Limb (tissue), 2 donors: Measurements from ENCODE around the gene AKAP9.
"Not testable (repeated sequence)": the region's sequence is repeated elsewhere in the genome, so short reads cannot be mapped to it uniquely, and the experiment has no call there.

ENCODE experiments used
- DNase-seq, 2 donors: peaks; one replicate each; pipeline ENCODE4 v3.0.0-alpha.2; 2016; ENCODE audit errors: extremely low spot score in 2 of 2

AKAP9 gene

GRCh38 chr7:91940572-91941341 lies at the start of gene AKAP9:
Gene AKAP9 (plus strand): TSS chr7:91940862. CDS start chr7:91941100, 238 bp downstream.
- DNase-seq = peak; percentile 77 to 92

DNA sequence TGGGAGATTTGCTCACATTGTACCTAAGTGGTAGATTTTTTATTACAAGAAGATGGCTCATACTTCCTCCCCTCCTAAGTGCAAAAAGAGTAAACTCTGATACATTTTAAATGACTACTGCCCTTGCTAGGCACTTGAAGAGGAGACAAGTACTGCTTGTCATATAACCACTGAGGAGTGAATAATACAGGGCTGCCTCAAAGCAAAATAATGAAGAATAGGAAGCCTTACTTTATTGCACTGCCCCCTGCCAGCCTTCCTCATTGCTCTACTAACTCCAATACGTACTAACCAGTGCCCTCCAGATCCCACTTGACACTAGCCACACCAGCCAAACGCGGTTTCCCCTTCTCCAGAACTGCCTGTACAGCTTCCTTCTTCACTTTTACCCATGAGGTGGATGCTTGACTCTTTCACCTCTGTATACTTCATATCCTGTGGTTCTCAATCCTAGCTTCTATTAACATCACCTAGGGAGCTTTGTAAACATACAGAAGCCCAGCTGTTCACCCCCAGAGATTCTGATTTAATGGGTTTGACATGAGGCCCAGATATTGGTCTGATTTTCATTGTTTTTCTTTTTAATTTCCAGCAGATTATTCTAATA lies 48.5 kb upstream of the AKAP9 start:
- no peak for DNase-seq

DNA sequence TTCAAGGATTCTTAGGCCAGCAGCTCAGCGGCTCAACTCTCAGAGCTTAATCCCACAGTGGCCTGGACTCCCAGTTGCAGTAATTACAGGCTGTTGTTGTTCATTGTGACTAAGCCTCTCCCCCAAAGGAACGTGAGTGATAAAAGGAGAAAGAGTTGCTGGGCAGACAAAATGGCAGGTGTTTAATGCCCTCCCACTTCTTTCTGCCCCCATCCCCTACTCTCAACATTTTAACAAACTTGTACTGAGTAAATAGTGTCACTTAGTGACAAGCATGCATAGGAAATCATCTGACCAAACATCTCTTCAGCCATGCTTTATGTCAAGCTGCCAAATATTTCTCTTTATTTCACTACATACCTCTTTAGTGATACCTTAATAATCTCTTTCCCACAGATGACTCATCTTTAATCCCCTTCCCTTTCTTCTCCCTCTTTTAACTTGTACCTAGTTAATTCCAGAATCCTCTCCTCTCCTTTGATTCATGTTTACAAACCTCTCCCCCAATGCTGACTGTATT lies 47.8 kb upstream of the AKAP9 start:
- no peak for DNase-seq

DNA sequence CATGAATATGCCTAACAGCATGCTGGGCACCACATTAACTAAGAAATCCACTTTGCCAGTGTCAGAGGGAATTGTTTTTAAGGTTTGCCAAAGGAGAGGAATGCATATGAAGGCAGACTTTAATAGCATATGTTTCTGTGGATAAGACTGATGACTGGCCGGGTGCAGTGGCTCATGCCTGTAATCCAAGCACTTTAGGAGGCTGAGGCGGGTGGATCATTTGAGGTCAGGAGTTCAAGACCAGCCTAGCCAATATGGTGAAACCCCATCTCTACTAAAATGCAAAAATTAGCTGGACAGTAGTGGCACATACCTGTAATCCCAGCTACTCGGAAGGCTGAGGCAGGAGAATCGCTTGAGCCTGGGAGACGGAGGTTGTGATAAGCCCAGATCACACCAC lies 47.0 kb upstream of the AKAP9 start:
- DNase-seq = not testable (repeated sequence)

GRCh38 chr7:91894781-91895480 lies 45.7 kb upstream of the AKAP9 start:
- no peak for DNase-seq

DNA sequence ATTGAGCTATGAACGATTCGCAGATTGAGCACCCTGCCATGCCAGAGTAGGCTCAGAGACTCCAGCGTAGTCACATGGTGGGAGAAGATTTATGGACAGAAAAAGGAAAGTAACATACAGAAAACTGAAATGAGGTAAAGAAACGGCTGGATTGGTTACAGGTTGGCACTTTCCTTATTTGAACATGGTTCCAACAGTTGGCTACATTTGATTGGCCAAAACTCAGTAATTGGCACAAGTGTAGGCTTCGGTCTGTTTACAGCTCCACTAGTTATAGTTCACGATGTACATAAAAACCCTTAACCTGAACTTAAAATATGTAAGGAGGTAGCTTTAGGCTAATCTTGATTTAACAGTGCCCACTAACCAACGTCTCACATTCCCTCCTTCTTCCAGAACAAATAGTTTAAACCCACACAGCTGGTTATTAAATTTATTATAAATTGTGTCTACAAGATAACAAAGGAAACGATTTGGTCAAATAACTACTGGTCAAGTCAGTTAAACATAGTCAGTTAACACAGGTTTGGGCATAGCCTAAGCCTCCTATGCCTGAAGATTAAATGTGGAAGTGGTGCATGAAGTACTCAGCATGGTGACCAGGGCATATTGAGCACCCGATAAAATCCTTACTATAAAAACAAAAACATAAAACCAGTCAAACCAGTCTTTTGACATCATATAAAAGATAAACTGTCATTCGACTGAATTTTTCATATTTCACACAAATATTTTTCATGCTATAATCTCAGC lies 42.2 kb upstream of the AKAP9 start:
- no peak for DNase-seq

DNA sequence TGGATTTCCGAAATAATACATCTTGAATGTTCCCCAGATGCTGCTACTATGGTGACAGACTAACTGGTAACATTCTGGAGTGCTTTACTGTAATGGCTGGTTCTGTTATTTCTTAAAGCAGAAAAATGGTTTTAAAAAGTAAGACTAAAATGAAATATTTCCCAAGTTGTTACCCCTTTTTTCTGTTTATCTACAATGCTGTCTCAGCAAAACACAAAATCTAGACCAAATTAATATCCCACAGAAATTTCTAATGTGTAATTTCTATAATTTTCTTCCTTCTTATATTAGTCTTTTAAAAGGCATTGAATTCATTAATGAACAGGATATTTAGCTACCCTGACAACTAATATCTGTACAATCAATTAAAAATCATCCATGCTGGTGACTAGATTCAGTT lies 41.1 kb upstream of the AKAP9 start:
- DNase-seq = no peak

- DNase-seq = no peak
These were observed 30.5 kb upstream of the AKAP9 start for GRCh38 chr7:91910171-91910570.

DNA sequence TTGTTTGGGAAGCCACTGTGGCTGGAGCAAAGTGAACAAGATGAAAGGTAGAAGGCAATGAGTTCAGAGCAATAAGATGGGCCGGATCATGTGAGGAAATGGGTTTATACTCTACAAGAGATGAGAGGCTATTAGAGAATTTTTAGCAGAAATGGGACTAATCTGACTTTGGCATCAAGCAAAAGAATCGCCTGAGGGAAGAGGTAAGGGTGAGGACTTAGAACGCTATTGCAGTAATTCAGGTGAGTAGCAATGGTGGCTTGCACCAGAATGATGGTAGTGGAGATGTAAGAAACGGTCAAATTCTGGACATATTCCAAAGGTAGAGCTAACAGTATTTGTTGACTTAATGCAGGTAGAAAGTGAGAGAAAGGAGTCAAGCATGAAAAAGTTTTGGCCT lies 29.5 kb upstream of the AKAP9 start:
- DNase-seq = no peak

DNA sequence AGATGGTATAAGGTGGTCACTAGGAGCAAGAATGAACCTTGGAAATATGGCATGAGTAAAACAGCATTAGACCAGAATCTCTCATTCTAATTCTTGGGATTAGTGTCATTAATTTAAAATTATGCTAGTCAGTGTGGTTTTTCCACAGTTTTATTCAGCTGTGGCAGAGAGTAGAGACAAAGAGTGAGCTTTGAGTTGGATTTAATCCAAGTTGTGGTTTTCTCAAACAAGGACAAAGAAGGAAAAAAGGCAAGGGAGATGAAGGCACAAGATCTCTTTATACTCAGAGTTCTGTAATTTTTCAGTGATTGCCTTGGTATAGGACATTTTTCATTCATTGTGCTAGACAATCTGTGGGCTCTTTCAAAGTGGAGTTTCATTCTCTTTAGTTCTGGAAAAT lies 28.2 kb upstream of the AKAP9 start:
- DNase-seq = no peak

DNA sequence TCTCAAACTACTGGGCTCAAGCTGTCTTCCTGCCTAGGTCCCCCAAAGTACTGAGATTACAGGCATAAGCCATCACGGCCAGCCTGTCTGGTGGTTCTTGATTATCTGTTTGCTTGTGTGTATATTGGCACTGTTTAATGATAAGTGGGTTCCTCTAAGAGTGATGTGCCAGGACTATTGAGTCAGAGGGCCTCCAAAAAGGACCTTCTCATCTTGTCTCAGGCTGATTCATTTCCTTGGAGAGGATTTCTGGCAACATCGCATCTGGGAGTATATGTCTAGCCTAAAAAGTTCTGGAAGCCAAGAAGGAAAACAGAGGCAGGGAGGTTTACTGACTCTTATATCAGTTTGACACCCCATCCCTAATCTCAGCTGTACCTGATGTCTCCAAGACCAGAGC lies 27.1 kb upstream of the AKAP9 start:
- DNase-seq = no peak

- DNase-seq = no peak
These were observed 25.1 kb upstream of the AKAP9 start for GRCh38 chr7:91915401-91916050.

DNA sequence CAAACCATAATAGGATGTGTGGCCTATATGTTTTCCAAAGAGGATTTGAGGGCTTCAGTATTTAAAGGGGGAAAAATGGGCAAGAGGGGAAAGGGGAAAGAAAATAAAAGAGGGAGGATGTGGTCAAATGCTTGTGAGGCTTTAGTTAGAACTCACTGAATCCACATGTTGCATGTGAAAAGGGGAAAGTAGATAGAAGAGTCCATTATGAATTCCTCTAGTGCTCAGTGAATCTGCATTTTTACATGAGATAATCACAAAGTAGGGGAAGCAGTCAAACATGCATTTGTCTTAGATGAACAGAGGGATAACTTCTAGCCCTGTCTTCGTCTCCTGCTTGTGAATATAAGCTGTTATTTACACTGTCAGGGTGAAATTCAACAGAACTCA lies 24.6 kb upstream of the AKAP9 start:
- no peak for DNase-seq

DNA sequence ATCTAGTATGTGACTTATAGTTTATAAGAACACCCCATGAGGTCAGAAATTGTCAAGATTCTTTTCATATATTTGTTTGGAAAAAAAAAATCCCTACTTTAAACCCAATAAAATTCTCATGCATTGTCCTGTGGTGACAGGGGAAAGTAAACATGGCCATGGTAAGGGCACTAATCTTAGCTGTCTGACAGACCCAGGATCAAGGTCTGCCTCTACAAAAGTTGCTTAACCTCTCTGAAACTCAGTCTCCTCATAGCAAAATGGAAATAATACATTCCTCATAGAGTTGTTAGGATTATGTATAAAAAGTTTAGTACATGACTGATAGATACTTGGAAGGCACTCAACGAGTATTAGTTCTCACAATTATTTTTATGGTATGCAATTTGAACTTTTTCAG lies 22.3 kb upstream of the AKAP9 start:
- DNase-seq = no peak

GRCh38 chr7:91922857-91923256 lies 17.8 kb upstream of the AKAP9 start:
- no peak for DNase-seq

DNA sequence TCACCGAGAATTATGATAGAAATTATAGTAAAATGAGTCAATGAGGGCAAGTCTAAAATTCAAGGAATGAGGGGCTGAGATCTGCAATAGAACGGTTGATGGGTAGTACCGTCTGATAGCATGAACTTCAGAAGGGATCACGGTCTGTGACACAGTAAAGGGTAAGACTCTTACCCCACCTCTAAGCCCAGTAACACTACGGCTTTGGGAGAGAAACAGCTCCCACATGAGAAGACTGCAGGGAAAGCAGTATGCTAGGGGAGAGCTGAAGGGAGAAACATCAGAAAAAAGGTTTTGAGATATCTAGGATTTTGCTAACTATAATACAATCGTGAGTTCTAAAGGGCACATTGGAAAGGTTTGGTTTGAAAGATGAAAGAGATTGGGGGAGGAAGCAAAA lies 12.8 kb upstream of the AKAP9 start:
- DNase-seq = no peak

- DNase-seq = no peak
These were observed 11.2 kb upstream of the AKAP9 start for GRCh38 chr7:91929463-91929862.

DNA sequence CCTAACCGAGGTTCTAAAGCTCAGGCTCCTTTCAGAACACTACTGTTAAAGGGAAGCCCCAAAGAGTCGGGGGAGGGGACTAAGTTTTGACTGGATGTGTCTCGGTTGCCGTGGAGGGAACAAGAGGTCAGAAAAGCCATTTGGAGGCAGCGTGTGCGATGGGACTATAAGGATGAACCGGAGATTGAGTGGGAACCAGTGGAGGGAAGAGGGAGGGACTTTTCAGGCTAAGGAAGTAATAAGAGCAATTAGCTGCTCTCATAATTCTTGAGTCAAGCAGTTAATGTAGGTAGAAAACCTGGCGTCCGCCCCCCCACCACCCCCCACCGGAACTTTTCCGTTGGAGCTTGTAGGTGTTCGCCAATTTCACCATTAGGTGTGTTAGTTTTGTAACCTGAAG lies 491 bp upstream of the AKAP9 start:
- DNase-seq = peak in 1 of 2 donors; percentile 45

DNA sequence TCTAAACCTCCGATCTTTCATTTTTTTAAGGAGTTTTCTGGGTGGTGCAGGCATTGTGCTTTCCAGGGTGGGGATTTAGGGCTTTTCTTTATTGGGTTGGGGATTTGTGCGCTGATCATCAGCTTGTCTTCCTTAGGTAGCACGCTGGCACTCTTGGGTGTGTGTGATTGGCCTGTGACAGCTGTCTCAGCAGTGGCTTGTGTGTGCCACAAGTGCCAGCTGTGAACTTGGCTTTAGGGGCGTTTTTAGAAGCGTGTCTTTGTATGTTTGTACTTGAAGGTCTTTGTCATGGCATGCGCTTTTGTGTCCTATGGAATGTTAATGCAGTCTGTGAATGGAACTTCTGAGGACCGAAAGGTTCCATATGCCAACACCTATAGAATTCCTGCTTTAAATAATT lies 788 bp downstream of the AKAP9 start:
- peak; percentile 61 for DNase-seq

GRCh38 chr7:91942312-91942711 lies 1.6 kb downstream of the AKAP9 start:
- DNase-seq = no peak

DNA sequence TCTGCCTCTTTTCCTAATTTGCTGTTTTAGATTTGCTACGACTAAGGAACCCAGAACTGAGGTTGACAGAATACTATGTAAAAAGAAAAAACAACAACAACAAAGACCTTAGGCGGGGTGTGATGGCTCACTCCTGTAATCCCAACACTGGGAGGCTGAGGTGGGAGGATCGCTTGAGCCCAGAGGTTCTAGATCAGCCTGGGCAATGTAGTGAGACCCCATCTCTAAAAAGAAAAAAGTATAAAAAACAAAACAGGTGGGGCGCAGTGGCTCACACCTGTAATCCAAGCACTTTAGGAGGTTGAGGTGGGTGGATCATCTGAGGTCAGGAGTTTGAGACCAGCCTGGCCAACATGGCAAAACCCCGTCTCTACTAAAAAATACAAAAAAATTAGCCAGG lies 4.3 kb downstream of the AKAP9 start:
- DNase-seq = not testable (repeated sequence)
